ENCODE data around the gene GRM7.

Gene GRM7

DNA sequence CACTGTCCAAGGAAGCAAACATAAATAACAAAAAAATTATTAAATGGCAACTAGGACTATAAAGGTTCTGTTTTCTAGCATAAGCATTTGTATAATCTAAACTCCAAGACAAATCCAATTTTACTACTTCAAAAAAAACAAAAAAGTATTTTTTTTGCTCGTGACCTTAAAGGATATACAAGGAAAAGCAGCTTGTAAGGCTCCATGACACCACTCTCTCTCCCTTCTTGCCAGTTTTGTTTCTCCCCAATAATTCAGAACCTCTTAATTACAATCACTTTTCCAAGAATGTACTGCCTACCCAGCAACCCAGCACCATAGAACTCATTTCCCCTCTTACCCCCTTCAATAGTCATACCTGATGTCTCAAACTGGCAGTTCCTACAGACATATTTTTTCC, 496.2 kb downstream of the GRM7 start:
- ChIA-PET POLR2A (no interaction called here), CTCF (interaction anchor here (2.0 kb wide), 1 partner anchor 8 kb away, joined by 5 read pairs; no protein-coding TSS in a partner anchor)
- TF ChIP-seq, protein P1, sequence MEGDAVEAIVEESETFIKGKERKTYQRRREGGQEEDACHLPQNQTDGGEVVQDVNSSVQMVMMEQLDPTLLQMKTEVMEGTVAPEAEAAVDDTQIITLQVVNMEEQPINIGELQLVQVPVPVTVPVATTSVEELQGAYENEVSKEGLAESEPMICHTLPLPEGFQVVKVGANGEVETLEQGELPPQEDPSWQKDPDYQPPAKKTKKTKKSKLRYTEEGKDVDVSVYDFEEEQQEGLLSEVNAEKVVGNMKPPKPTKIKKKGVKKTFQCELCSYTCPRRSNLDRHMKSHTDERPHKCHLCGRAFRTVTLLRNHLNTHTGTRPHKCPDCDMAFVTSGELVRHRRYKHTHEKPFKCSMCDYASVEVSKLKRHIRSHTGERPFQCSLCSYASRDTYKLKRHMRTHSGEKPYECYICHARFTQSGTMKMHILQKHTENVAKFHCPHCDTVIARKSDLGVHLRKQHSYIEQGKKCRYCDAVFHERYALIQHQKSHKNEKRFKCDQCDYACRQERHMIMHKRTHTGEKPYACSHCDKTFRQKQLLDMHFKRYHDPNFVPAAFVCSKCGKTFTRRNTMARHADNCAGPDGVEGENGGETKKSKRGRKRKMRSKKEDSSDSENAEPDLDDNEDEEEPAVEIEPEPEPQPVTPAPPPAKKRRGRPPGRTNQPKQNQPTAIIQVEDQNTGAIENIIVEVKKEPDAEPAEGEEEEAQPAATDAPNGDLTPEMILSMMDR (IDR thresholded peaks at IDR 0.05; ENCODE audit: control extremely low read depth, extremely low read depth, low read depth, missing control alignments), result no peak
- DNase-seq (ENCODE audit: extremely low spot score), result no peak

DNA sequence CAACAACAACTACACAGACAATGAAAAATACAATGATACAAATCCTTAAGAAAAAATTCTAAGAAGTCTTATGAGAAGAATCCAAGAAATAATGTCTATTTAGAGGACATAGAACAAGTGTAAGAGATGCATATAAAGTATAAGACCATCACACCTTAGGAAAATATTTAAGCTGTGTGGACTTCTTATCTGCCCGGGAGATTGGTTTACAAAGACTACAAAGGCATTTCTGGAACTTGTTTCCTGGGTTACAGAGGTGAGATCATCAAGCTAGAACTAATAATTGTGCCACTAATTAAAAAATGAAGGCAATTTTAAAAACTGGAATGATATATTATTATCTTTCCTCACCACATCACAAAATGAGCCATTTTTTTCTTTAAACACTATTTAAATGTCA, 507.1 kb downstream of the GRM7 start:
- TF ChIP-seq, protein P1 (IDR thresholded peaks at IDR 0.05; ENCODE audit: control extremely low read depth, extremely low read depth, low read depth, missing control alignments), result no peak
- ChIA-PET POLR2A (no interaction called here), CTCF (no interaction called here)
- no peak for DNase-seq (ENCODE audit: extremely low spot score)

DNA sequence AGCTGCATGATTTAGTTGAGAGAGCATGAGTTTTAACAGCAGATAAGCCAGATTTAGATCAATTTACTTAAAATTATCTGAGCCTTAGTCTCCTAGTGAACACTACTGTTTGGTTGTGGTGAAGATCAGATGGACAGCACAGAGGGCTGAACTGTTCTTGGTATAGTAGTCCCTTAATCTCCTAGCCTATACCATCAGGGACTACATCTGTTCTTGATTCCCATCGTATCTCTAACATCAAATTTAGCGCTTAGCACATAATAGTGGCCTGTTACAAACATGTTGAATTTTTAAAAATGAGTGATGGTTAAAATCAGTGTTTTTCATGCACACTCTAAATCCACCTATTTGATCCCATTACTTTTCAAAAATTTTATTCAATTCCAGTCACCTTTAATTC, 507.7 kb downstream of the GRM7 start:
- no peak for DNase-seq (ENCODE audit: extremely low spot score)
- ChIA-PET POLR2A (no interaction called here), CTCF (no interaction called here)
- TF ChIP-seq, protein P1 (IDR thresholded peaks at IDR 0.05; ENCODE audit: control extremely low read depth, extremely low read depth, low read depth, missing control alignments), result no peak

DNA sequence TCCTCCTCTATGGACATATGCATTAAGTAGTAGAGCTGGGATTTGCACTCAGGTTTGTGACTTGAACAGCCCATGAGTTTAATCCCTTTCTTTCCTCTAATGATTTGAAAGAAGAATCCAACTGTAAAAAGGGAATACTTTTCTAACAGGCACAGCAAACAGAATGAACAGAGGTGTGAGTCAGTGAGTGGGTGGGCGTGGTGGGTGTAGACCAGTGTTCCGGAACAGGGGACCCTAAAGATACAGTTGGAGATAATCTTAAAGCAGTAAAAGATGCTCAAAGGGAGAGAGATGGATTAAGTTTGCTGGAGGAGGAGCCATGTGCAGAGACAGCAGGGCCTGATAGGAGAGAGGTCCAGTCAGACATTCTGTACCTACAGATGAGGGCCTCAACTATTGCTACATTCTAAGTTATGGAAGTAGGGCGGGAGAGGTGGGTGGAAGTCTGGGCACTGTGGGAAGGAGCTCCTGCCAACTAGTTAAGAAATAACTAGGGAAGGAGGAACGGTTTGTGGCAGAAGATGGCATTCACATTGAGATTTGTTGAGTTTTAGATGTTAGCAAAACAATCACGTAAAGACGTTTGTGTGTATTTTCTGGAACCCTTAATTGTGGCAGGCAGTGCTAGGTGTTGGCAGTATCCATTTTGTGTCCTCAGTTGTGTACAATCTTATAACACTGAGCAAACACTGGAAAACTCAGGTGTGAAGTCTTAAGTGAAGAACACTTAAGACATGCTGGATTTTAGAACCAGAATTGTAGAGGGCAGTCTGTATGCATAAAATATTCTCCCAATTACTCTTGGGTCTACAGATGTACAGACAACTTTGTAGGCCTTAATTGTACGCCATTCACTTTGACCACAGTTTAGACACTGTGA, 511.0 kb downstream of the GRM7 start:
- TF ChIP-seq, protein P1 (IDR thresholded peaks at IDR 0.05; ENCODE audit: control extremely low read depth, extremely low read depth, low read depth, missing control alignments), result no peak
- no peak for DNase-seq (ENCODE audit: extremely low spot score)
- ChIA-PET POLR2A (no interaction called here), CTCF (no interaction called here)

DNA sequence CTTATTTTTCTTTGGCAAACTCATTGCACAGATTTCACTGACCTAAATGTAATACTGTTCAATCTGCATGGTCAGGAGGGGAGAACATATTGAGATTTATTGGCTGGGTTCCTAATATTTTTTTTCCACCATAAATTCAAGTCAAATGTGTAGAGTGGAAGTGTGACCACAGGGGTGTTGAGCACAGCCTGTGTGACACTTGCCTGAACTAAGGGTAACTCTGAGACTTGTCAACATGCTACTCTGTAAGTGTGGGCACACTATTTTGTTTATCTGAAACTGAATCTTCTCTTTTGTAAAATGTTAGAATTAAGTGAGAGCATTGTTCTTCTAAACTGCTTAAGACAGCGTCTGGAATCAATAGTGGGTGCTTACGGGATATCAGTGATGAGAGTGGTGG, 516.2 kb downstream of the GRM7 start:
- ChIA-PET CTCF (no interaction called here), POLR2A (no interaction called here)

DNA sequence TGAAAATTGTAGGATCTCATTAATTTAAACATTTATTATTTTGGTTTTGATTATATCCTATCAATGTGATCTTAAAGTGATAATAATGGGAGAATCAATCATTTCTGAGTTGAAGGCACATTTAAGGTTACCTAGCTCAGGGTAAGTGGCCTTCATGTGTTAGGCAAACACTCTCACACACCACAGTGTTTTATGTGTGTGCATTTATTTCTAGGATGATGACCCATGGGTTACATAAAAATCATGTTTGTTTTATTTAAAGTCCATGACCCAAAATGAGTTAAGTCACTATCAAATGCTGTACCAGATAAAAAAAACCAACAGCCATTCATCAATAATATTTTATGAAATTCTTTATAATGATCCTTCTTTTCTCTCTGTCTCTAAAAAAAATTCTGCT, 520.8 kb downstream of the GRM7 start:
- TF ChIP-seq, protein P1 (IDR thresholded peaks at IDR 0.05; ENCODE audit: control extremely low read depth, extremely low read depth, low read depth, missing control alignments), result no peak
- POLR2A ChIA-PET, result no interaction called here
- no peak for DNase-seq (ENCODE audit: extremely low spot score)
- CTCF ChIA-PET, result interaction anchor here (1.4 kb wide), 1 partner anchor 19 kb away, joined by 3 read pairs; no protein-coding TSS in a partner anchor

More for the DNA sequence above, 516.2 kb downstream of the GRM7 start:
- TF ChIP-seq, protein P1 (IDR thresholded peaks at IDR 0.05; ENCODE audit: control extremely low read depth, extremely low read depth, low read depth, missing control alignments), result no peak
- no peak for DNase-seq (ENCODE audit: extremely low spot score)
